Peyer's patch (tissue), 4 donors: ENCODE data around the gene CACNA1H.

Source experiments
- CTCF ChIP-seq, 6 experiments: fragments of 450-650 bp in 4 of 6; fragments of 200-600 bp in 2 of 6; sonication (generic) in 1 of 6; IDR thresholded peaks; one replicate each; pipeline ENCODE4 v1.5.1; 2017 to 2019; ENCODE audit warnings: antibody characterized with exemption in 6 of 6, mild to moderate bottlenecking in 3 of 6, moderate library complexity in 1 of 6
- POLR2A ChIP-seq, 2 donors: fragments of 450-650 bp; IDR thresholded peaks; one replicate each; pipeline ENCODE4 v1.5.1; 2017; ENCODE audit warnings: antibody characterized with exemption in 2 of 2, mild to moderate bottlenecking in 2 of 2, moderate library complexity in 2 of 2

GRCh38 chr16:1221628-1222552 is 69.0 kb downstream of the CACNA1H start:
- TF ChIP-seq CTCF (IDR thresholded peaks at IDR 0.05) (no peak), POLR2A (IDR thresholded peaks at IDR 0.05) (no peak)
